GM11168 (cell line): ENCODE data around the gene TFE3.
"Not testable (repeated sequence)": the region's sequence is repeated elsewhere in the genome, so short reads cannot be mapped to it uniquely, and the experiment has no call there.

Experiments used
- in situ Hi-C: fragments of 300-500 bp; cut with MboI; formaldehyde crosslinking; loops from one replicate; pipeline ENCODE4 v1.12.0; 2022; ENCODE audit warnings: low sequenced_read_pairs; ENCODE audit not compliant: unreplicated experiment

Gene TFE3

GRCh38 chrX:49002091-49002935 is 40.8 kb downstream of the TFE3 start, which contains the start of gene GRIPAP1:
Gene GRIPAP1, minus strand, starts transcription at chrX:49002264. Its CDS starts 35 bp downstream, at chrX:49002229.
- in situ Hi-C loops, result no loop called here

- in situ Hi-C loops, result no loop called here
These were observed 41.6 kb downstream of the TFE3 start for GRCh38 chrX:49001521-49002090.

- in situ Hi-C loops, result no loop called here
These were observed 42.5 kb downstream of the TFE3 start for GRCh38 chrX:49000636-49001035.

- in situ Hi-C loops, result no loop called here
These were observed 44.1 kb downstream of the TFE3 start for GRCh38 chrX:48999030-48999429.

GRCh38 chrX:48998391-48998790 is 44.8 kb downstream of the TFE3 start:
- in situ Hi-C loops, result no loop called here

- in situ Hi-C loops, result no loop called here
These were observed 45.3 kb downstream of the TFE3 start for GRCh38 chrX:48997865-48998264.

- in situ Hi-C loops, result no loop called here
These were observed 45.7 kb downstream of the TFE3 start for GRCh38 chrX:48997455-48997854.

- in situ Hi-C loops, result no loop called here
These were observed 46.2 kb downstream of the TFE3 start for GRCh38 chrX:48996969-48997368.

GRCh38 chrX:48992341-48992740 is 50.8 kb downstream of the TFE3 start:
- in situ Hi-C loops, result no loop called here

- in situ Hi-C loops, result no loop called here
These were observed 53.7 kb downstream of the TFE3 start for GRCh38 chrX:48989483-48989882.

- in situ Hi-C loops, result no loop called here
These were observed 59.3 kb downstream of the TFE3 start for GRCh38 chrX:48983896-48984295.

- in situ Hi-C loops, result no loop called here
These were observed 60.1 kb downstream of the TFE3 start for GRCh38 chrX:48983081-48983480.

- in situ Hi-C loops, result no loop called here
These were observed 62.0 kb downstream of the TFE3 start for GRCh38 chrX:48981178-48981577.

- in situ Hi-C loops, result not testable (repeated sequence)
These were observed 62.8 kb downstream of the TFE3 start for GRCh38 chrX:48980341-48980740.
